Measurements from ENCODE around the gene LSS. TPM values are rescaled to one million over a fixed set of nuclear protein-coding genes. Genes with fewer than 3 reads are reported as not detected.

LSS gene
- total and polyA plus RNA-seq, 2 donors (not counting 3 experiments of a cell fraction or from before 2014, with no cell fraction given): 120 to 141 TPM

DNA sequence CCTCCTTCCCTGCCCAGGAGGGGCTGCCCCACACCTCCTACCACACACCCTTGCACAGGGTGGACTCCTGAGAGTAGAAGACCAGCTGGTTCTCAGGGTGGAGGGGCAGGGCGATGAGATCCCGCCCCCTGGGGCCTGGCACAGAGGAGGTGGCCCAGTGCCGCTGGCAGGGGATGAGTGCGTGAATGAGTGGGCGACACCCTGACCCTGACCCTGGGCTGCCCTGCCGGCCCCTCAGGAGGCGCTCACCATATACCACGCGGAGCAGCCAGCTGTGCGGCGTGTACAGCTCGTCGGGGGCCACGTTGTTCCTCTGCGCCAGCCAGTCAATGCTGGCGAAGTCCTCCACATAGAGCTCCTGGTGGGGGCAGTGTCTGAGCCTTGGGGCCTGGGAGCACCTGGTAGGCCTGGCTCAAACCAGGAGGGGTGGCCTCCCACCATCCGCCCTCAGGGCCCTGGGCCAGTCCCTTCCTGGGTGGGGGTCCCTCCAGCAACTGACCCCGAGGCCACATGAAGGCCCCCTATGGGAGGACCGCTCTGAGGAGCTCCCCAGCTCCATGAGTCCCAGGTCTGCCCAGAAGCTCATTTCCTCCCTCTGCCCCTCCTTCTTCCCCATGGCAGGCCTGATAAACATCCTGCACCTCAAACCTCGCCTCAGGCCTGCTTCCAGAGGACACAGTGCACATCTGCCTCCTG, 13.0 kb downstream of the LSS start:
- TF ChIP-seq FOS (IDR thresholded peaks at IDR 0.05; ENCODE audit: borderline replicate concordance, insufficient read depth, low read length) (no peak), EZH2 (IDR thresholded peaks at IDR 0.05; ENCODE audit: borderline replicate concordance, low read depth, low read length, severe bottlenecking) (no peak), POLR2AphosphoS5 (IDR thresholded peaks at IDR 0.05; ENCODE audit: insufficient read depth, low read depth, low read length) (no peak), POLR2A (IDR thresholded peaks at IDR 0.05; ENCODE audit: low read depth, low read length) (no peak), JUN (IDR thresholded peaks at IDR 0.05; ENCODE audit: borderline replicate concordance, insufficient read depth, insufficient read length, low read depth) (no peak)
- no peaks in the 10 kb centered on the region for H3K9me1 ChIP-seq (replicated peaks; ENCODE audit: control insufficient read depth, extremely low read depth, insufficient read depth, low read length)
- H3K4me2 ChIP-seq (ENCODE audit: insufficient read depth, low read length): no peak overlapping the region
- intact Hi-C loops (cut with micrococcal nuclease) (no loop called here), dilution Hi-C loops (cut with MboI; ENCODE audit: extremely low pct_ligation_motif_present, low sequenced_read_pairs) (no loop called here)
- no peak overlapping the region for H3K27ac ChIP-seq (ENCODE audit: insufficient read depth, low read depth, low read length)
- BruUV-seq (replicated peaks): no TSS peak
- FAIRE-seq: no peak
- H3K9me3 ChIP-seq (replicated peaks; ENCODE audit: control insufficient read depth, insufficient read depth, low read length): no peaks in the 10 kb centered on the region
- no peak overlapping the region for H3K9ac ChIP-seq (replicated peaks; ENCODE audit: extremely low read depth, insufficient read depth, low read length)
- ChIA-PET CTCF (interaction anchor here (1.3 kb wide), 1 partner anchor 73 kb away, joined by 4 read pairs; no protein-coding TSS in a partner anchor), POLR2A (no interaction called here)
- no peak overlapping the region for H2AFZ ChIP-seq (ENCODE audit: low read depth, low read length)
- peaks cover 6 to 21% of the 10 kb centered on the region in 2 experiments for H3K36me3 ChIP-seq (ENCODE audit: control insufficient read depth in 2 of 2, extremely low read depth in 1 of 2, insufficient read depth in 2 of 2, low read length in 2 of 2)
- H3K27me3 ChIP-seq (ENCODE audit: control insufficient read depth in 2 of 2, insufficient read depth in 2 of 2, low read length in 2 of 2): no peaks in the 10 kb centered on the region
- no peaks in the 10 kb centered on the region for H4K20me1 ChIP-seq (replicated peaks; ENCODE audit: control insufficient read depth, extremely low read depth, insufficient read depth, low read length)
- no peak overlapping the region for H3K4me3 ChIP-seq (replicated peaks in 1 of 3; ENCODE audit: insufficient read depth in 1 of 3, low read depth in 1 of 3, low read length in 3 of 3)
- peaks cover 2% of the 10 kb centered on the region for H3K79me2 ChIP-seq (ENCODE audit: control insufficient read depth, insufficient read depth, low read length)
- no peaks in the 10 kb centered on the region for H3K4me1 ChIP-seq (ENCODE audit: control insufficient read depth, extremely low read depth, insufficient read depth, low read length)
- no peak for DNase-seq (ENCODE audit: low read depth, low spot score)

DNA sequence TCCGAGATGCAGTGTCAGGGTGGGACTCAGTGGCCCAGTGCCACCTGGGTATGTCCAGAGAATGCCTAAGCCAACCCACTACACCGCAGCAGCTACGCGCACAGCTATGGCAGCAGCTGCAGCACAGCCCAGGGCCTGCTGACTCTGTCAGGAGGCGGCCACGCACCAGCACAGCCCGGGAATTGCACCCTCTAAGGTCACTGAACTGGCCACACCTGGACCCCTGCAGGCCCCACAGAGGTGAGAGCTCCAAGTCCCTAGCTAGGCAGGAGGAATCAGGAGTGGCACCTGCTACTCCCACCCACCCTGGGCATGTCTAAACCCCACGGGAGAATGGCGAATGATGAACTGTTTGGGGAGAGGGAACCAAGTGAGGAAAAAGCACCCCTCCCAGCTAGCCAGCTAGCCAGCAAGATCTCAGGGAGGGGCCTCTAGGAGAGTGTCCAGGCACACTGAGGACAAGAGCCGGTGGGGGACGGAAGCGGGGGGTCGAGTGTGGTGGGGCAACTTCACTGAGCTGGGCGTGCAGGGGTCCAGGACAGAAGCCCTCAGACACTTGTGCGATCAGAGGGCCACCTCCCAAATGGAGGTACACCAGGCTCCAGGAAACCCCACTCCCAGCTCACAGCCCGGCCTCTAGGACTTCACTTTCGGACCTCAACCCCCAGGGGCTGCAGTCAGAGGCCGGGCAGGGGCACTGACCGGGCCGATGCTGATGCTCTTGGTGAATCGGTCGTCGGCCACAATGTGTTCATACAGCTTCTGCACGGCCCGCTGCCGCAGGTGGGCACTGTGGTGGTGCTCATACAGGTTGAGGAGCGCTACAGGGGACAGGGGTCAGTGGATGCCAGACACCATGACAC, 13.9 kb downstream of the LSS start:
- H3K4me2 ChIP-seq (ENCODE audit: insufficient read depth, low read length): no peak overlapping the region
- H3K9me1 ChIP-seq (replicated peaks; ENCODE audit: control insufficient read depth, extremely low read depth, insufficient read depth, low read length): no peaks in the 10 kb centered on the region
- H3K4me1 ChIP-seq (ENCODE audit: control insufficient read depth, extremely low read depth, insufficient read depth, low read length): no peaks in the 10 kb centered on the region
- peaks cover 9 to 22% of the 10 kb centered on the region in 2 experiments for H3K36me3 ChIP-seq (ENCODE audit: control insufficient read depth in 2 of 2, extremely low read depth in 1 of 2, insufficient read depth in 2 of 2, low read length in 2 of 2)
- POLR2A ChIA-PET: no interaction called here
- CTCF ChIA-PET: interaction anchor here (1.3 kb wide), 1 partner anchor 72 kb away, joined by 4 read pairs; no protein-coding TSS in a partner anchor
- FAIRE-seq (no peak), DNase-seq (ENCODE audit: low read depth, low spot score) (no peak)
- intact Hi-C loops (cut with micrococcal nuclease): no loop called here
- no peaks in the 10 kb centered on the region for H4K20me1 ChIP-seq (replicated peaks; ENCODE audit: control insufficient read depth, extremely low read depth, insufficient read depth, low read length)
- TF ChIP-seq, protein P1, sequence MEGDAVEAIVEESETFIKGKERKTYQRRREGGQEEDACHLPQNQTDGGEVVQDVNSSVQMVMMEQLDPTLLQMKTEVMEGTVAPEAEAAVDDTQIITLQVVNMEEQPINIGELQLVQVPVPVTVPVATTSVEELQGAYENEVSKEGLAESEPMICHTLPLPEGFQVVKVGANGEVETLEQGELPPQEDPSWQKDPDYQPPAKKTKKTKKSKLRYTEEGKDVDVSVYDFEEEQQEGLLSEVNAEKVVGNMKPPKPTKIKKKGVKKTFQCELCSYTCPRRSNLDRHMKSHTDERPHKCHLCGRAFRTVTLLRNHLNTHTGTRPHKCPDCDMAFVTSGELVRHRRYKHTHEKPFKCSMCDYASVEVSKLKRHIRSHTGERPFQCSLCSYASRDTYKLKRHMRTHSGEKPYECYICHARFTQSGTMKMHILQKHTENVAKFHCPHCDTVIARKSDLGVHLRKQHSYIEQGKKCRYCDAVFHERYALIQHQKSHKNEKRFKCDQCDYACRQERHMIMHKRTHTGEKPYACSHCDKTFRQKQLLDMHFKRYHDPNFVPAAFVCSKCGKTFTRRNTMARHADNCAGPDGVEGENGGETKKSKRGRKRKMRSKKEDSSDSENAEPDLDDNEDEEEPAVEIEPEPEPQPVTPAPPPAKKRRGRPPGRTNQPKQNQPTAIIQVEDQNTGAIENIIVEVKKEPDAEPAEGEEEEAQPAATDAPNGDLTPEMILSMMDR (IDR thresholded peaks at IDR 0.05; ENCODE audit: extremely low read depth in 1 of 2, insufficient read depth in 1 of 2, low read depth in 1 of 2, low read length in 2 of 2): no peak
- TF ChIP-seq POLR2A (IDR thresholded peaks at IDR 0.05; ENCODE audit: low read depth, low read length) (no peak), POLR2AphosphoS5 (IDR thresholded peaks at IDR 0.05; ENCODE audit: insufficient read depth, low read depth, low read length) (no peak), GATA2 (IDR thresholded peaks at IDR 0.05; ENCODE audit: insufficient read depth, insufficient read length, low read depth, low read length) (no peak), MYC (IDR thresholded peaks at IDR 0.05; ENCODE audit: low read depth, low read length) (no peak), JUN (IDR thresholded peaks at IDR 0.05; ENCODE audit: borderline replicate concordance, insufficient read depth, insufficient read length, low read depth) (no peak), FOS (IDR thresholded peaks at IDR 0.05; ENCODE audit: borderline replicate concordance, insufficient read depth, low read length) (no peak), EZH2 (IDR thresholded peaks at IDR 0.05; ENCODE audit: borderline replicate concordance, low read depth, low read length, severe bottlenecking) (no peak)
- TF ChIP-seq, protein P2, sequence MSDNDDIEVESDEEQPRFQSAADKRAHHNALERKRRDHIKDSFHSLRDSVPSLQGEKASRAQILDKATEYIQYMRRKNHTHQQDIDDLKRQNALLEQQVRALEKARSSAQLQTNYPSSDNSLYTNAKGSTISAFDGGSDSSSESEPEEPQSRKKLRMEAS (IDR thresholded peaks at IDR 0.05; ENCODE audit: insufficient read depth, insufficient read length): no peak
- no peaks in the 10 kb centered on the region for H3K27me3 ChIP-seq (ENCODE audit: control insufficient read depth in 2 of 2, insufficient read depth in 2 of 2, low read length in 2 of 2)
- H3K9ac ChIP-seq (replicated peaks; ENCODE audit: extremely low read depth, insufficient read depth, low read length): no peak overlapping the region
- H2AFZ ChIP-seq (ENCODE audit: low read depth, low read length): no peak overlapping the region
- H3K4me3 ChIP-seq (replicated peaks in 1 of 3; ENCODE audit: insufficient read depth in 1 of 3, low read depth in 1 of 3, low read length in 3 of 3): no peak overlapping the region
- no peaks in the 10 kb centered on the region for H3K79me2 ChIP-seq (ENCODE audit: control insufficient read depth, insufficient read depth, low read length)
- no peaks in the 10 kb centered on the region for H3K9me3 ChIP-seq (replicated peaks; ENCODE audit: control insufficient read depth, insufficient read depth, low read length)
- no peak overlapping the region for H3K27ac ChIP-seq (ENCODE audit: insufficient read depth, low read depth, low read length)
- BruUV-seq (replicated peaks): no TSS peak
- dilution Hi-C loops (cut with MboI; ENCODE audit: extremely low pct_ligation_motif_present, low sequenced_read_pairs): no loop called here

Measured in endothelial cell of umbilical vein (primary cell).